Activated CD4-positive, alpha-beta T cell treated with anti-CD3 and anti-CD28 coated beads for 48 hours (primary cell): ENCODE measurements around the gene SLC25A13.
"Not testable (repeated sequence)": the region's sequence is repeated elsewhere in the genome, so short reads cannot be mapped to it uniquely, and the experiment has no call there.

ENCODE experiments used
- DNase-seq: peaks from one replicate; pipeline ENCODE4 v3.0.0-alpha.2; 2020

The SLC25A13 gene

DNA sequence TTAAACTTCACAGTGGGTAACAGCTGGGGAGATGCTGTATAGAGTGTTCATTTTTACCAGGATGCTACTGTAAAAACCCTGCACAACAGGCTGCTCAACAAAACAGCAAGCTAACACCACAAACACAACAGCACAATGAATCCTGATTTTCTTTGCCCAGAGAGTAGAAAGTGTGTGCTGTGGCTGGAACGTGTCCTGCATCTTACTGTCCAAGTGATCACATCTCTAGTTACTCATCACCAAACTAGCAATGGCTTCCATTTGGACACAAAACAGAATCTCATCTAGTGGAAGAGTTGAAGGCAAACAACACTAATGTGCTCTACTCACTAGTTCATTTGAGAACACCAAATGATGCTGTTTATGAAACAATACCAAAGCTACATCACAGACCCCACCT, 121.2 kb downstream of the SLC25A13 start:
- no peak for DNase-seq

- no peak for DNase-seq
Observed at GRCh38 chr7:96199421-96199820, 122.5 kb downstream of the SLC25A13 start.

GRCh38 chr7:96198047-96198636, 123.8 kb downstream of the SLC25A13 start:
- DNase-seq = no peak

- no peak for DNase-seq
Observed at GRCh38 chr7:96196676-96197075, 125.2 kb downstream of the SLC25A13 start.

- no peak for DNase-seq
Observed at GRCh38 chr7:96189129-96189820, 132.6 kb downstream of the SLC25A13 start.

GRCh38 chr7:96188591-96188991, 133.3 kb downstream of the SLC25A13 start:
- no peak for DNase-seq

- no peak for DNase-seq
Observed at GRCh38 chr7:96188174-96188581, 133.7 kb downstream of the SLC25A13 start.

DNA sequence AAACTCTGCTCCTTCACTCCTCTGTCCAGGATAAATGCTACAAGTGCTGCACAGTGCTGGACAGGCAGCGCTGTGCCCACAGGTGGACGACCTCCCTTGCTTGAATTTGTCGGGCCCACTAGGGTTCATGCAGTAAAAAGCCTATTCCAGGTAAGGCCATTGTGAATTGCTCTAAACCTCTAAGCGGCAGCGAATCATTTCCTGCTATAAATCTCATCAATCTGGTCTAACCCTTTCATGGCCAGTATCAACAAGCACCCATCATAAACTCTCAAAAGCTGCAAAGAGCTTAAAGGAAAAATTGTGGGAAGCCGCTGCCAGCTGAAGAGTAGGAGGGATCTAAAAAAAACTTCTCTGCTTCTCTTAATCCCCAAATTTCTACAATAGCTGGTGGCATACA, 134.2 kb downstream of the SLC25A13 start:
- DNase-seq = no peak

GRCh38 chr7:96184783-96185182, 137.1 kb downstream of the SLC25A13 start:
- no peak for DNase-seq

DNA sequence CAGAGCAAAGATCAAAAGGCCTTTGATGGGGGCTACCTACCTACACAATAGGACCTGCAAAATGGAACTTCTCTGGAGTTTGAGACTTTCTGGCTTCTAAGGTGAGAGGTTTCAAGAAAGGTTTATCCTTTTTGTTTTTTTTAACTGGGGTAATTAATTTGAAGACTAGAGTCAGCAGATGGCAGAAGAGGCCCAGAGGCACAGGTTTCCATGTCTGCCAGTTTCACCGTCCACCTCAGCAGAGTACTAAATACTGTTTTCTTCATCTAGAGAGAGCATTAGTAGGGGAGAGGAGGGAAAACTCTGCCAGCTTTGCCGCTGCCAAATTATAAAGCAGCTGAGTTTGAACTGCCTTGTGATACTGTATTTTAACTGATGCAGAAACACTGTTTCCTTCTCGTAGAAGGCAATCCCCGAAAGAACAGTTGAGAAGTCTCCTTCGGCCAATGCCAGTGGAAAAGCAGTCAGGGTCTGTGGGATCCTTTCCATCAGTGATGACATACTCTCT, 138.7 kb downstream of the SLC25A13 start:
- no peak for DNase-seq

- no peak for DNase-seq
Observed at GRCh38 chr7:96182424-96183158, 139.3 kb downstream of the SLC25A13 start.

GRCh38 chr7:96181174-96181573, 140.7 kb downstream of the SLC25A13 start:
- no peak for DNase-seq

GRCh38 chr7:96179837-96180236, 142.1 kb downstream of the SLC25A13 start:
- no peak for DNase-seq

DNA sequence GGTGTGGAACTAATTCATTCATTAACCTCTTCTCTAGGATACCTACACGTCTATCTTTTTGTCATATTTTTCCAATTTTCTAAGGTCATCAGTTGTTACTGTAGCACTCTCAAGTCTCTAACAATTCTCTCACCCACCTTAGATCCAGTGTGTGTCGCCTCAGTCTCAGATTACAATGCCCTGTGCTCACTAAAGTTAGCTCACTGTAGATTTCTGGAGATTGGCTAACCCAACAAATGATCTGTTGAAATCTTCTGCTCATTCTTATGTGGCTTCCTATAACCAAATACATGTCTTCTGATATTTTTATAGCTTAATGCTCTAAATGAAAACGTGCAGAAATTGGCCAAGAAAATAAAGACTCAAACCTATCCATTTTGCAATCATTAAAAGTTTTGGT, 142.6 kb downstream of the SLC25A13 start:
- DNase-seq = no peak

DNA sequence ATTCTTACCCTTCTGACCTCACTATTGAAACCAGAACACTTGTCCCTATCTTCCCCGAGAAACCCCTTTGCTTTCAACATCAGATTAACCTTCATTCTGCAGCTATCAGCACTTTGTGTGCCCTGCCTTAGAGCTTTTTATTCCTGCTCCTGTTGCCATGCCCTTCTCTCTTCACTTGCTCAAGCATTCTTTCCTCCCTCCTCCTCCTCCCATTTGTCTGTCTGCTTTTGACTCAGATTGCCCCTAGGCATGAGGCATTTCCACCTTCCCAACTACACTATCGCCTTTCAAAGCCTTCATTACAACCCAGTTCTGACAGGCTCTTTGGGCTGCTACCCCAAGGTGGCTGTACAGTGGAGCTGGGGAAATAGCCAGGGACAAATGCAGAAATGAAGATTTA, 143.3 kb downstream of the SLC25A13 start:
- DNase-seq = no peak

- DNase-seq = no peak
Observed at GRCh38 chr7:96177353-96177752, 144.5 kb downstream of the SLC25A13 start.

- DNase-seq = no peak
Observed at GRCh38 chr7:96174812-96175211, 147.1 kb downstream of the SLC25A13 start.

DNA sequence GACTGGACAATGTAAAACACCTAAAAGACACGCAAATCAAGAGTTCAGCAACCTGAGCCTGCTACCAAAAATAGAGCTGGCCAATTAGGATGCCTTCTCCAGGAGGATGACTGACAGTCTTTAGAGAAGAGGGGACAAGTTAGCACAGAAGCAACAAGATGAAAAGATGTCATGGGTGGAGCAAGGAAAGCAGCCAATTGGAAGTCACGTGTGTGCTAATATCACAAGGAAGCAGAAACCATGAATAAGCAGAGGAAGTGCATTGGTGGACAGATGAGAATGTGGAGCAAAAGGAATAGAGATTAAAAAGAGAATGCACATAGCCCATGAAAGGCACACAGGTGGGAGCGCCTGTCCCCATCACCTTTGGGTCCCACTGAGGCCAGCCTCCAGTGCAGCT, 148.1 kb downstream of the SLC25A13 start:
- no peak for DNase-seq

- DNase-seq = no peak
Observed at GRCh38 chr7:96169439-96169838, 152.5 kb downstream of the SLC25A13 start.

DNA sequence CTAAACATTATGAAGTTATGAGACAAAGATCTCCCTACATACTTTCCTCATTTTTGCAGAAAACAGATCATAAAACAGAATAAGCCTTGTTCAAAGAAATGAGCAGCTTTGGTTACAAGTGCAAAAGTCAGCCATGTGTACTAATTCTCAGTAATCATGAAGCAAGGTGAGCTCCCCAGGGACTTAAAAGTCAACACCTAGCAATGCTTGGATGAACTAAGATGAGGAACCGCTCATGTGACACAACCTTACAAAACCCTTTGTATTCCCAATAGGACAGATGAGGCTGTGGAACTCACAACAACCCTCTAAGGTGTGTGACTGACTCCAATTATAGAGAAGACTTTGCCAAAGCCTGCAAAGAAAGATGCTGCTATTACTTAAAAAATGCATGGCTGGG, 154.5 kb downstream of the SLC25A13 start:
- no peak for DNase-seq

DNA sequence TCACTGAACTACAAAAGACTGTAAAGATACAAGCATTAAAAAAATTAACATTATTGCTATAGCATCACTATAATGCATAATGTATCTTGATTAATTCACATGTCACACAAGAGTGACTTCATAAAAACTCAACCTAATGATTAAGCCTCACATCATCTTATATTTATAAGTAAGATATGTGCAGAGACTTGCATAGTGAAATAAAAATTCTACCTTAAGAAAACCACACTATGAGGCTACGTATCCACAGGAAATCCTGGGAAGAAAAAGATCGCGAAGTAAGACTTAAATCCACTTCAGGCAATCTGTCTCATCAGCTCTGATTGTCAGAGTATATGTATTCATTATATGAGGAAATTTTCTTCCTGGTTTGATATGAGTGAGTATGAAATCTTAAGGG, 160.0 kb downstream of the SLC25A13 start:
- DNase-seq = no peak

GRCh38 chr7:96157856-96158255, 164.0 kb downstream of the SLC25A13 start:
- DNase-seq = no peak

DNA sequence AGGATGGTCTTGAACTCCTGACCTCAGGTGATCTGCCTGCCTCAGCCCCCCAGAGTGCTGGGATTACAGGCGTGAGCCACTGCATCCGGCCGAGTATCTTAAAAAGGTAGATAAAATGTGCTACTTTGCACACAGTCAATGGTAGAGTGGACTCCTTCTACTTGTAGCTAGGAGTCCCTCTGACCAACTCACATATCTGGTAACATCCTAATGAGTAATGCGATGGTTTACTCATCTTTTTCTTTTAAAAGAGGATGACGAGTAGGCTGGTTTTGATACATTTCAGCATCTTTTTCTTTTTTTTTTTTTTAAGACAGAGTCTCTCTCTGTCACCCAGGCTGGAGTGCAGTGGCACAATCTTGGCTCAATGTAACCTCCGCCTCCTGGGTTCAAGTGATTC, 167.4 kb downstream of the SLC25A13 start:
- not testable (repeated sequence) for DNase-seq

DNA sequence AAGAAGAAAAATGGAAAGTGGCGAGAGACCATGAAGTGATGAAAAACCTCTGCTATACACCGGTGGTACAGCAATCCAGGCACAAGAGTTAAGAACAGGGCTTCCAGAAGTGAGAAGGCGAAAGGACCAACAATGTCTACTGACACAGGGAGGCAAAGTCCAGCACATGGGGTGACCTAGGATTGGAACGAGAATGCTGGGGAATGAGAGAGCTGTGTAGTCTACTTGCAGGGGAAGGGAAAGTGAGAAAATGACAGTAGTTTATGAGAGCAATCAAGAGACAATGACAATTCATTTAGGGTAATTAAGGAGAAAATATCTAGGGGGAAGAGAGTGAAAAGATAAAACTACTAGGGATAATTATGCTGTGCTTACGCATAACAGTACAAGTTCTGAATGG, 169.2 kb downstream of the SLC25A13 start:
- no peak for DNase-seq
